ENCODE measurements around the gene CEBPE. TPM values are rescaled to one million over a fixed set of nuclear protein-coding genes. Genes with fewer than 3 reads are reported as not detected.

Gene CEBPE
- not detected for total RNA-seq

- no peak within 1 kb of the TSS for H3K27ac Mint-ChIP-seq
- H3K9me3 Mint-ChIP-seq: no peaks in the 10 kb centered on the region
- no peak within 1 kb of the TSS for H3K4me3 Mint-ChIP-seq
- H3K4me1 Mint-ChIP-seq (ENCODE audit: low read depth in 2 of 2): peaks cover 12 to 15% of the 10 kb centered on the region in 2 donors
- peak; percentile 31 for DNase-seq (ENCODE audit: low spot score)
- ATAC-seq: no peak
- no peaks in the 10 kb centered on the region for H3K36me3 Mint-ChIP-seq
- peaks cover 8 to 10% of the 10 kb centered on the region in 2 donors for H3K27me3 Mint-ChIP-seq
Observed at GRCh38 chr14:23118506-23119362, at the start of gene CEBPE. CEBPE (minus strand) TSS chr14:23119255; CDS start chr14:23119091, 164 bp downstream.

- no peak for ATAC-seq
- no peak for DNase-seq (ENCODE audit: low spot score)
- Mint-ChIP-seq H3K36me3 (no peaks in the 10 kb centered on the region), H3K27ac (no peak overlapping the region), H3K27me3 (peaks cover 10 to 16% of the 10 kb centered on the region in 2 donors), H3K4me3 (no peak overlapping the region), H3K4me1 (ENCODE audit: low read depth in 2 of 2) (no peaks in the 10 kb centered on the region), H3K9me3 (no peaks in the 10 kb centered on the region)
Observed at GRCh38 chr14:23168246-23168645, 49.2 kb upstream of the CEBPE start.

- ATAC-seq: no peak
Observed at GRCh38 chr14:23167116-23167847, 48.2 kb upstream of the CEBPE start.

DNA sequence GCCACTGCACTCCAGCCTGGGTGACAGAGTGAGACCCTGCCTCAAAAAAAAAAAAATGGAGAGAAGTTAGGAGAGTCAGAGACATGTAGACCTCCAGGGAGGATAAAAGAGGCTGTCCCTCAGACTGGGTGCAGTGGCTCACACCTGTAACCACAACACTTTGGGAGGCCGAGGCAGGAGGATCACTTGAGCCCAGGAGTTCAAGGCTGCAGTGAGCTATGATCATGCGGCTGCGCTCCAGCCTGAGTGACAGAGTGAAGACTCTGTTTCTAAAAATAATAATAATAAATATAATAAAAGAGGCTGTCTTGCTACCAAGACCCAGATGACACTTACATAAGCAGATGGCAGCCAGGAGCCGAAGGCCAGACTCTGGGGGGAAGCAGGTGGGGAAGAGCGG, 45.9 kb upstream of the CEBPE start:
- no peak overlapping the region for H3K27ac Mint-ChIP-seq
- no peak for ATAC-seq
- no peaks in the 10 kb centered on the region for H3K36me3 Mint-ChIP-seq
- H3K9me3 Mint-ChIP-seq: no peaks in the 10 kb centered on the region
- no peak overlapping the region for H3K4me3 Mint-ChIP-seq
- peaks cover 3 to 11% of the 10 kb centered on the region in 2 donors for H3K27me3 Mint-ChIP-seq
- peaks cover 5% of the 10 kb centered on the region in 2 donors for H3K4me1 Mint-ChIP-seq (ENCODE audit: low read depth in 2 of 2)
- DNase-seq (ENCODE audit: low spot score): no peak

More at GRCh38 chr14:23167116-23167847, 48.2 kb upstream of the CEBPE start:
- Mint-ChIP-seq H3K27me3 (peaks cover 8 to 11% of the 10 kb centered on the region in 2 donors), H3K9me3 (no peaks in the 10 kb centered on the region), H3K4me1 (ENCODE audit: low read depth in 2 of 2) (no peaks in the 10 kb centered on the region), H3K27ac (no peak overlapping the region), H3K4me3 (no peak overlapping the region), H3K36me3 (no peaks in the 10 kb centered on the region)
- no peak for DNase-seq (ENCODE audit: low spot score)

GRCh38 chr14:23164250-23164649, 45.2 kb upstream of the CEBPE start:
- Mint-ChIP-seq H3K27ac (no peak overlapping the region), H3K4me1 (ENCODE audit: low read depth in 2 of 2) (peaks cover 5% of the 10 kb centered on the region in 2 donors), H3K27me3 (peaks cover 3 to 16% of the 10 kb centered on the region in 2 donors), H3K9me3 (no peaks in the 10 kb centered on the region), H3K4me3 (no peak overlapping the region), H3K36me3 (no peaks in the 10 kb centered on the region)
- DNase-seq (ENCODE audit: low spot score): no peak
- ATAC-seq: no peak

DNA sequence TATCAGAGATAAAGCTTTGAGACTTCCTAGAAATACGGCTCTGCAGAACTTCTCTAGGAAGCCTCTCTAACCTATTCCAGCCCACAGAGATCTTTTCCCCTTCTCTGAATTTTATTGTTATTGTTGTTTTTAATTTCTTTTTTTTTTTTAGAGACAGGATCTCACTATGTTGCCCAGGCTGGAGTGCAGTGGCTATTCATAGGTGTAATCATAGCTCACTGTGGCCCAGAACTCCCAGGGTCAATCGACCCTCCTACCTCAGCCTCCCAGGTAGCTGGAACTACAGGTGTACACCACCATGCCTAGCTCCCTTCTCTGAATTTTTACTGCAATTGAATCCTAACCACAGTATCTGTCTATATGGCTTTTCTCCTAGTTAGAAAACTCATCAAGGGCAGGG, 44.8 kb upstream of the CEBPE start:
- no peaks in the 10 kb centered on the region for H3K9me3 Mint-ChIP-seq
- DNase-seq (ENCODE audit: low spot score) (no peak), ATAC-seq (no peak)
- H3K27me3 Mint-ChIP-seq: peaks cover 3 to 20% of the 10 kb centered on the region in 2 donors
- no peaks in the 10 kb centered on the region for H3K36me3 Mint-ChIP-seq
- H3K4me1 Mint-ChIP-seq (ENCODE audit: low read depth in 2 of 2): peaks cover 5% of the 10 kb centered on the region in 2 donors
- no peak overlapping the region for H3K4me3 Mint-ChIP-seq
- no peak overlapping the region for H3K27ac Mint-ChIP-seq

GRCh38 chr14:23162800-23163199, 43.7 kb upstream of the CEBPE start:
- Mint-ChIP-seq H3K27me3 (peaks cover 0 to 15% of the 10 kb centered on the region in 2 donors), H3K4me3 (no peak overlapping the region), H3K4me1 (ENCODE audit: low read depth in 2 of 2) (peaks cover 5% of the 10 kb centered on the region in 2 donors), H3K9me3 (no peaks in the 10 kb centered on the region), H3K27ac (no peak overlapping the region), H3K36me3 (no peaks in the 10 kb centered on the region)
- DNase-seq (ENCODE audit: low spot score) (no peak), ATAC-seq (no peak)

- Mint-ChIP-seq H3K36me3 (no peaks in the 10 kb centered on the region), H3K4me1 (ENCODE audit: low read depth in 2 of 2) (peaks cover 5% of the 10 kb centered on the region in 2 donors), H3K27me3 (peaks cover 0 to 12% of the 10 kb centered on the region in 2 donors), H3K4me3 (no peak overlapping the region), H3K27ac (no peak overlapping the region), H3K9me3 (no peaks in the 10 kb centered on the region)
- no peak for ATAC-seq
- no peak for DNase-seq (ENCODE audit: low spot score)
Observed at GRCh38 chr14:23162005-23162404, 43.0 kb upstream of the CEBPE start.

DNA sequence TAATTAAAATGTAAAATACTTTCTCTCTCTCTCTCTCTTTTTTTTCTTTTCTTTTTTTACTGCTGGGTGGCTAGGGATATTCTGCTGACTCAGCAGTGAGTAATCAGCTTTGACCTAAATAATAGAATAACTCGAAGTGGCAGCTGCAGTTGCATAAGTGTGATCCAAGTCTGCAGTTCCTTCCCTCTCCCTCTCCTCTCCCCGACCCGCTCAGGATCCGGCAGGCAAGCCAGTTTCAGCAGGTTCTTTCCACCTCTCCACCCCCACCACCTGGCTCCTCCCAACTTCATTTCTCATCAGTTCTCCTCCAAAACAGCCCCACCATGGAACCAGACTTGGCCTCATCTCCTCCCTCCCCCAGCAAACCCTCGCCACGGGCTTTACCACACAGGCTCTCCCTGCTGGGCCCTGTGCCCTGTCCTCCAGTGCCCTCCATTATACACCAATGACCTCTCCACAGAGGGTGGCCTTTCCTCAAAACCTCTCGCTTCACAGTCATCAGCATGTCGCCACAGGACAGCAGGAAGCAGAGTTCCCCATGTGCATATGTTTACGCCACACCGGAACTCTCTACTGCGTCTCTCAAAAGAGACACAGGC, 42.0 kb upstream of the CEBPE start:
- Mint-ChIP-seq H3K9me3 (no peaks in the 10 kb centered on the region), H3K27ac (no peak overlapping the region), H3K4me1 (ENCODE audit: low read depth in 2 of 2) (peaks cover 5% of the 10 kb centered on the region in 2 donors), H3K4me3 (peak overlapping the region; percentile 41), H3K36me3 (no peaks in the 10 kb centered on the region), H3K27me3 (peaks cover 0 to 12% of the 10 kb centered on the region in 2 donors)
- DNase-seq (ENCODE audit: low spot score) (no peak), ATAC-seq (peak; percentile 31 to 64)

DNA sequence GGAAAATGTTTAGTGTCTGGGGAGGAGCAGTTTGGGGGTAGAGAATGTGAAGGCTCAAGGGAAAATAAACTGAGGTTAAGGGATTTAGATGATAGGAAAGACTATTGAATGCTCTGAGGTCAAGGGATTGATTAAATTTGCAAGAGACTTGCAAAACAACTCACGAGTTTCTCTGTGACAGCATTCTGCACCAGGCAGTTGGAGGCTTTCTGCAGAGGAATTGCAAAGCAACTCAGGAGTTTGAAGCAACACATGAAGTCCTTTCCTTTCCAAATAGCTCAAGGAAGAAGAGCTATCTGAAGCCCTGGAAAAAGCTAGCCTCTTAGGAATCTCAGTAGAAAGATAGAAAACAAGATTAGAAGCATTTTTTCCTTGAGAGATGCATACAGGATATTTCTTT, 40.5 kb upstream of the CEBPE start:
- Mint-ChIP-seq H3K27me3 (peaks cover 0 to 12% of the 10 kb centered on the region in 2 donors), H3K4me1 (ENCODE audit: low read depth in 2 of 2) (peaks cover 5% of the 10 kb centered on the region in 2 donors), H3K27ac (no peak overlapping the region), H3K36me3 (no peaks in the 10 kb centered on the region), H3K9me3 (no peaks in the 10 kb centered on the region), H3K4me3 (no peak overlapping the region)
- DNase-seq (ENCODE audit: low spot score): no peak
- no peak for ATAC-seq

- peaks cover 5% of the 10 kb centered on the region in 2 donors for H3K4me1 Mint-ChIP-seq (ENCODE audit: low read depth in 2 of 2)
Observed at GRCh38 chr14:23158779-23159178, 39.7 kb upstream of the CEBPE start.

GRCh38 chr14:23154964-23155587, 36.0 kb upstream of the CEBPE start:
- DNase-seq (ENCODE audit: low spot score) (no peak), ATAC-seq (no peak)
- Mint-ChIP-seq H3K36me3 (no peaks in the 10 kb centered on the region), H3K9me3 (no peaks in the 10 kb centered on the region), H3K27ac (no peak overlapping the region), H3K4me1 (ENCODE audit: low read depth in 2 of 2) (no peaks in the 10 kb centered on the region), H3K27me3 (peaks cover 4 to 17% of the 10 kb centered on the region in 2 donors), H3K4me3 (no peak overlapping the region)

More at GRCh38 chr14:23158779-23159178, 39.7 kb upstream of the CEBPE start:
- Mint-ChIP-seq H3K4me3 (no peak overlapping the region), H3K27me3 (peaks cover under 1 to 12% of the 10 kb centered on the region in 2 donors), H3K9me3 (no peaks in the 10 kb centered on the region), H3K36me3 (no peaks in the 10 kb centered on the region), H3K27ac (no peak overlapping the region)
- DNase-seq (ENCODE audit: low spot score) (no peak), ATAC-seq (no peak)
